GM18907 (cell line): ENCODE results near the gene ZKSCAN5.
A peak's percentile ranks its signal among the peaks of the same experiment; 100 is the strongest.
"Not testable (repeated sequence)": the region's sequence is repeated elsewhere in the genome, so short reads cannot be mapped to it uniquely, and the experiment has no call there.

Experiments used
- ATAC-seq: cut with Tn5 transposase; IDR thresholded peaks from one replicate; pipeline ENCODE4 v1.9.1; 2021; ENCODE audit warnings: mild to moderate bottlenecking, moderate library complexity; ENCODE audit not compliant: unreplicated experiment

ZKSCAN5 gene

GRCh38 chr7:99497766-99498545 lies 6.5 kb upstream of the ZKSCAN5 start:
- ATAC-seq: no peak

GRCh38 chr7:99498546-99498944 lies 5.9 kb upstream of the ZKSCAN5 start:
- no peak for ATAC-seq

GRCh38 chr7:99499371-99499720 lies 5.1 kb upstream of the ZKSCAN5 start:
- ATAC-seq: peak; percentile 16

GRCh38 chr7:99499721-99500636 lies 4.5 kb upstream of the ZKSCAN5 start, which contains the start of gene ZNF394:
ZNF394 (minus strand) TSS chr7:99500281; CDS start chr7:99500093, 188 bp downstream.
- ATAC-seq: peak; percentile 47

GRCh38 chr7:99500637-99501009 lies 3.8 kb upstream of the ZKSCAN5 start:
- no peak for ATAC-seq

GRCh38 chr7:99501236-99501635 lies 3.2 kb upstream of the ZKSCAN5 start:
- ATAC-seq: not testable (repeated sequence)

GRCh38 chr7:99504281-99504602 lies 220 bp upstream of the ZKSCAN5 start:
- ATAC-seq: no peak

GRCh38 chr7:99505324-99505662 lies 831 bp downstream of the ZKSCAN5 start:
- no peak for ATAC-seq

- ATAC-seq: no peak
Measured at GRCh38 chr7:99514050-99514449, 9.6 kb downstream of the ZKSCAN5 start.

- ATAC-seq: no peak
Measured at GRCh38 chr7:99521399-99521798, 16.9 kb downstream of the ZKSCAN5 start.

- ATAC-seq: no peak
Measured at GRCh38 chr7:99525713-99526440, 21.4 kb downstream of the ZKSCAN5 start.

GRCh38 chr7:99531354-99531765 lies 26.9 kb downstream of the ZKSCAN5 start:
- ATAC-seq: no peak

- ATAC-seq: no peak
Measured at GRCh38 chr7:99535667-99536066, 31.2 kb downstream of the ZKSCAN5 start.

- no peak for ATAC-seq
Measured at GRCh38 chr7:99539213-99539811, 34.9 kb downstream of the ZKSCAN5 start.

GRCh38 chr7:99540542-99540941 lies 36.1 kb downstream of the ZKSCAN5 start:
- ATAC-seq: no peak

GRCh38 chr7:99541212-99541611 lies 36.8 kb downstream of the ZKSCAN5 start:
- ATAC-seq: no peak

GRCh38 chr7:99543081-99543671 lies 38.7 kb downstream of the ZKSCAN5 start:
- ATAC-seq: no peak

- no peak for ATAC-seq
Measured at GRCh38 chr7:99543916-99544315, 39.5 kb downstream of the ZKSCAN5 start.

- not testable (repeated sequence) for ATAC-seq
Measured at GRCh38 chr7:99545308-99545707, 40.8 kb downstream of the ZKSCAN5 start.

- ATAC-seq: not testable (repeated sequence)
Measured at GRCh38 chr7:99549545-99549944, 45.1 kb downstream of the ZKSCAN5 start.

- ATAC-seq: no peak
Measured at GRCh38 chr7:99551334-99551733, 46.9 kb downstream of the ZKSCAN5 start.
